ENCODE measurements around the gene DMRT3.
"Not testable (repeated sequence)": the region's sequence is repeated elsewhere in the genome, so short reads cannot be mapped to it uniquely, and the experiment has no call there.

The DMRT3 gene

DNA sequence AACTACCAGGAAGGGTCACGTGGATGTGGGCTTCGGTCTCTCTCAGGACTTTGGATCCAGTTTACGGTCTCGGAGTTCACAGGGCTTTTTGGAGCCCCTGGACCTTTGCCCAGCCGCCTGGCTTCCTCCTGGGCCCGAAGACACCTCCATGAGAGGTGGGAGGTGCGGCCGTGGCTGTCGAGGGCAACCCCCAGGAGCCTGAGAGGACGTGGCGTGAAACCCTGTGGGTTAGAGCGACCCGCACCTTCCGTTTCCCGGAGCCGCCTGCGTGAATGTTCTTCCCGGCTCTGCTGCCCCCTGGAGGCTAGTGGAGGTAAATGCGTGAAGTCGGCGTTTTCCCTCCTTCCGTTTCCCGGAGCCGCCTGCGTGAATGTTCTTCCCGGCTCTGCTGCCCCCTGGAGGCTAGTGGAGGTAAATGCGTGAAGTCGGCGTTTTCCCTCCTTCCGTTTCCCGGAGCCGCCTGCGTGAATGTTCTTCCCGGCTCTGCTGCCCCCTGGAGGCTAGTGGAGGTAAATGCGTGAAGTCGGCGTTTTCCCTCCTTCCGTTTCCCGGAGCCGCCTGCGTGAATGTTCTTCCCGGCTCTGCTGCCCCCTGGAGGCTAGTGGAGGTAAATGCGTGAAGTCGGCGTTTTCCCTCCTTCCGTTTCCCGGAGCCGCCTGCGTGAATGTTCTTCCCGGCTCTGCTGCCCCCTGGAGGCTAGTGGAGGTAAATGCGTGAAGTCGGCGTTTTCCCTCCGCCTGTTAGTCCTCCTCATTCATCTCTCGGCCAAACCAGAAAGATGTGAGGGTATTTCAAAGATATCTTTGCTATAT is 22.1 kb downstream of the DMRT3 start:
- not testable (repeated sequence) for DNase-seq (ENCODE audit: low spot score)

DNA sequence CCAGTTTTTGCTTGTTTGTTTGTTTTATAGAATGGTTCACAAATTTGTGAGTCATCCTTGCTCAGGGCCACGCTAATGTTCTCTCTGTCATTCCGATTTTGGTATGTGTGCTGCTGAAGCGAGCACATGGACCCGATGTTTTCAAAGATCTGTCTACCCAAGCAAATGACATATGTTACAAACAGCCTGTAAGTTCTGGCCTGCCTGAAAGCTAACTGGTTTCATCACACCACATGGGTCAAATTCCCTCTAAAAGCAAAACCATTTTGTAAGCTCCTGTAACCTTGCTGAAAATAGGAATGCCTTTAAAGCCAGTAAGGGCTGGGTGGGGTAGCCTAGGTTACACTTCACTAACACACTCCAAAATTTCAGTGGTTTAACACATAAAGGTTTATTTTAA is 25.4 kb downstream of the DMRT3 start:
- DNase-seq (ENCODE audit: low spot score): no peak

DNA sequence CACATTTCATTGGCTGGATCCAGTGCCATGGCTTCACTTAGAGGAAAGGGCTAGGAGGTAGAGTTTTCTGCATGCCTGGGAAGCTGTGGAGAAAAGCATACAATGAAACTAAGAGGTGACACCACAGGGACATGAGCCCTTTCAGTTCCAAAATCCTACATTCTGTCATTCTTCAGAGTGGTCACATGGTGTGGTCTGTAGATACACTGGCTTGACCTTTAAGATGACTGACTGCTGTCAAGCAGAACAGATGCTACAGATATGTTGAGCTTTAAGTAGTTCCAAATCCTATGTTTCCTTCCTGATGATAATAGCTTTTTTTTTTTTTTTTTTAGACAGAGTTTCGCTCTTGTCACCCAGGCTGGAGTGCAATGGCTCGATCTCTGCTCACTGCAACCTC is 26.2 kb downstream of the DMRT3 start:
- DNase-seq (ENCODE audit: low spot score): no peak

DNA sequence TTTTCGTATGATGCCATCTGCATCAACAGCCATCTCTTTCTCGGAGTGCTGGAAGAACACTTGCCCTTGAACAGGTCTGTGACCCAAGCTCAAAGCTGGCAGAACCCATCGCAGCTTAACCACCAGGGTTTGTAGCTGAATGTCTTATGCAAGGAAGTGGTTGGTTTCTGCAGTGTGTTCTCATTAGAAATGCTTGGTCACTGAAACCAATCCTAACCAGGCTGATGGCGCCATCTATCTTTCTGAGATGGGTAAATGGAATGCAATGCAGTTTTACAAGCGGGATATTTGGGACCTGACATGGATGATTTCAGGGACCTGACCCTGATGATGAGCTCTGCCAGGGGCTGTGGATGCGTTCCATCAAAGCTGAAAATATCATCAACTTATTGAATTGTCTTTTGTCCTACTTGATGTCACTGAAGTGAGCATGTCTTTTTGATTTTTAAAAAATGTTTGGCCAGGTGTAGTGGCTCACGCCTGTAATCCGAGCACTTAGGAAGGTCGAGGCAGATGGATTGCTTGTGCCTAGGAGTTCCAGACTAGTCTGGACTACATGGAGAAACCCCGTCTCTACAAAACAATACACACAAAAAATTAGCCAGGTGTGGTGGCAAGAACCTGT is 28.7 kb downstream of the DMRT3 start:
- DNase-seq (ENCODE audit: low spot score): peak; percentile 20

DNA sequence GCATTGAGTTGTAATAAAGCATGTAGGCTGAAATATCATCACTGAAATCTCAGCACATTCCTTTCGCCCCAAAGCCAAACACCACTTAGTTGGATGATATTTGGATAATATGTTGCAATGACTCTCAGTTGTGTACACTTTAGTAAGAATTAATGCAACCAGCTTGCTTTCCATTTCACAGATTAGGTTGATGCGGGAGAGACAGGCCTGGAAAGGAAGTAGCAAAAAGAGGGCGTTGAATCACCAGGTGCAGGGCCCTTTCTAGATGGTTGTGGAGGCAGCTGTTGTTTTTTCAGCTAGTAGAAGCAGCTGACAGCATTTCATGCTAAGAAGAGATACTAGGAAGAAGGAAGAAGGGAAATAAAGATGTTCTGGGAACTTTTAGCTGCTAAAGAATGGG is 30.9 kb downstream of the DMRT3 start:
- no peak for DNase-seq (ENCODE audit: low spot score)

DNA sequence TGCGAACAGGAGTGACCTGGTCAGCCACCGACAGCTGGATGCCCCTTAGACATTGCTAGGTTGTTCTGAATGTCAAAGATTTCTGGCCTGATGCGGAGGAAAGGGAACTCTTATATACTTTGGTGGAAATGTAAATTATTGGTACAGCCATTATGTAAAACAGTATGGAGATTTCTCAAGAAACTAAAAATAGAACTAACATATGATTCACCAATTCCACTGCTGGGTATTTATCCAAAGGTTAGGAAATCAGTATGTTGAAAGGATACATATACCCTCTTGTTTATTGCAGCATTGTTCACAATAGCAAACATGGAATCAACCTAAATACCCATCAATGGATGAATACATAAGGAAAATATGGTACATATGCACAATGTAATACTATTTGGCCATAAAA is 31.8 kb downstream of the DMRT3 start:
- DNase-seq (ENCODE audit: low spot score): no peak

DNA sequence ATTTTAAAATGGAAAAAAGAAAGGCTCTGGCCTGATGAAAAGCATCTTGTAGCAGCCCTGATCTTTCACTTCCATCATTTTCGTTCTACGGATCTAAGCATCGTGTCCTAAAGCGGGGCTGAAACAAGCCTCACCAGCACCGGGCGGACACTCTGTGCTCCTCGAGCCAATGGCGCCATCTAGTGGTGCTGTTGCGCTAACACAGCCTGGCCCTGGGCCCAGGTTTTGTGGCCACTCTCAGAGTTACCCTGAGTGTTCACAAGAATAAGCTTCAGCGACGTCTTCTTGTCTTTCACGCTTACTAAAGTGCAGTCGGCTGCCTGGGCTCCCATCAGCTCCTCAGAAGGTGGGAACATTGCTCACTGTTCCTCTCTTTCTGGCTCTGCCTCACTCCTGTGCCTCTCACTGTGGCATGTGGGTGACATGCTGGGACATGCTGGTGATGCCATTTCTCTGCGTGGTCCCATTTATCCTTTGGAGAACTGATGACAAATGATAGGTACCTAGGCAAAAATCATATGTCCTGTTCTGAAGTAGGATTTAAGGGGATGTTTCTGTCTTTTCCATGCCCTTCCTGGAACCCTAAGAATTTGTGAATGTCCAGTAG is 32.7 kb downstream of the DMRT3 start:
- peak; percentile 86 for DNase-seq (ENCODE audit: low spot score)

DNA sequence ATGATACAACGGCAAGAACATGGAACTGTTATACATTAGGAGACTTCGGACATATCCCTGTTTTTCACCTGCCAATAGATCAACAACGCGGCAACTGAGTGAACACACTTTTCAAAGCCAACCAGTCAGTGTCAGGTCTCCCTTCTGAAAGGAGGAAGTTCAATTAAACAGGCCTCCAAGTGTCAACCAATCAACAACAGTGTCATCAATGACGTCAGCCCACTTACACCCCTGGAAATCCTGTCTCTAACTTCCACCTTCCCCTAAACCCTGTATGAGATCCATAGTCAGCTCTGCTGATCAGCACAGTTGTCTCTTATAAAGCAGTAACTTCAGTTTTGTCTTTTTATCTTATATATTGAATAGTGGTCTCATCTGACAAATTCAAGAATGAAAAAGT is 36.6 kb downstream of the DMRT3 start:
- DNase-seq (ENCODE audit: low spot score): no peak

DNA sequence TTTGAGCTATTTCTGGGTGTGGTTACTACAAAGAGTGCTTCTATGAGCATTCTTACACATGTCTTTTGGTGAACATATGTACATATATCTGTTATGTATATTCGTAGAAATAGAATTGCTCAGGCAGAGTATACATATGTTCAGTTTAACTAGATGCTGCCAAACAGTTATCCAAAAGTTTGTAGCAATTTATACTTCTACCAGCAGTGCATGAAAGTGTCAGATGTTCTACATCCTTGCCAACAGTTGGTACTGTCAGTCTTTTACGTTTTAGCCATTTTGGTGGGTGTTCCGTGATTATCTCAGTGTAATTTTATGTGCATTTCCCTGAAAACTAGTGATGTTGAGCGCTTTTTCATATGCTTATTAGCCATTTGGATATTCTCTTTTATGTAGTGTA is 37.8 kb downstream of the DMRT3 start:
- no peak for DNase-seq (ENCODE audit: low spot score)

DNA sequence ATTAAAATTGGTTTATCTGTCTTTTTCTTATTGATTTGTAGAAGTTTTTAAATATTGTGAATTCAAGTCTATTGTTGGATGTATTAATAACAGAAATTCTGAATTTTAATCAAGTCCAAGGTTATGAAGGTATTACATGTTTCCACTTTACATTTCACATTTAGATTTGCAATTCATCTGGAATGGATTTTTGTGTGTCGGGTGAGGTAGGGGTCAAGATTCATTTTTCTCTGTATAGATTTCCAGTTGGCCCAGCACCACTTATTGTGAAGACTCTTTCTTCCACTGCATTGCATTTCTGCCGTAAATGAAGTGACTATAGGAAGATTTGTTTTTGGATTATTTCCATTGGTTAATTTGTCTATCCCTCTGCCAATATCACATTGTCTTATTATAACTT is 38.2 kb downstream of the DMRT3 start:
- no peak for DNase-seq (ENCODE audit: low spot score)

DNA sequence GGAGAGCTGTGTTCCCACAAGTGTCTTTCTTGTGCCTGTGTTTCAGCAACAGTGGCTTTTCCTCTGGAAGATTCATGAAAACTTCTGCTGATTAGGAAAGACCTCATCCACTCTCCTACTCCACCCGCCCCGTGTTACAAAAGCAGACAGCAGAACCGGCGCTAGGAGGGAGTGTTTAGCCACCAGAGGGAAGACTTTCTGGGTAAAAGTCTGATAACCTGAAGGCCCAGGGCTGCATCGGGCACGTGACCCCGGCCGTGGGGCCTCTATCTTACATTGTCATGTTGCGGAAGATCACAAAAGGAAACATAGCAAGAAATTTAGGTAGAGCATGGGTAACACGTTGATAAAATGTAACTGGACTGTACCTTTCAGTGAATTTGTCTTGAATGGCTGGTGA is 41.7 kb downstream of the DMRT3 start:
- DNase-seq (ENCODE audit: low spot score): peak; percentile 14

DNA sequence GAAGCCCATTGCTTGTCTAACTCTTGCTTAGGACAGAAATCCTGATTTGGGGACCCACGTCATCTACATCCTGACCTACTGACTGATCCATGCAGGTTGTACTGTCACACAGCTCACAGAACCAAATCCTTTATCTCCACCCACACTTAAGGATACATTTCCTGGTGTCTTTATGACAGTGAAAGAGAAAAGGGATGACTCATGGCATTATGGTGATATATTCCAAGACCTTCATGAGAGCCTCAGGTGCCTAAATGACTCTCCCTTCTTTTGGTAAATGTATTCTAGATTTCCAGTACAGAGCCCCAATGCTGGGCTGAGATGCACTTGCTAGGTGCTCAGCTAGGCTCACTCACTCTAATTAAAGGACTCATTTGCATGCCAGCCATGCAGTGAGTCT is 47.7 kb downstream of the DMRT3 start:
- DNase-seq (ENCODE audit: low spot score): no peak

DNA sequence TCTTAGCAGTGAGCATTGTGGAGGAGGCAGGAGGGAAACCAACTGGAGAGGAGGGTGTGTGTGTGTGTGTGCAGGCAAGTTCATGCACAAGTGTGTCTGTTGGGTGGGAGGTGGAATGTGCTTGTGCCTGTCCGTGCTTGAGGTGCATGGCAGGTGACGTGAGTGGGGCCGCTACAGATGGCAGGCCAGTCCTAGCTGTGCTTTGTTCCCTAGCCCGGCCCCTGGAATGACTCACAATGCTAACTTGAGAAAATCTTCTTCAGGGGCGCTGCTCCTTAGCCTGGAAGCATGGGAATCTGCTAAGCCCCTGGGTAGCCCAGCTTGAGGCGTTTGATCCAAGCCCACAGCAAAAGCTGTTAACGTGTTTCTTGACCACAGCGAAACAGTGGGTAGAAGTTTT is 48.7 kb downstream of the DMRT3 start:
- no peak for DNase-seq (ENCODE audit: low spot score)

DNA sequence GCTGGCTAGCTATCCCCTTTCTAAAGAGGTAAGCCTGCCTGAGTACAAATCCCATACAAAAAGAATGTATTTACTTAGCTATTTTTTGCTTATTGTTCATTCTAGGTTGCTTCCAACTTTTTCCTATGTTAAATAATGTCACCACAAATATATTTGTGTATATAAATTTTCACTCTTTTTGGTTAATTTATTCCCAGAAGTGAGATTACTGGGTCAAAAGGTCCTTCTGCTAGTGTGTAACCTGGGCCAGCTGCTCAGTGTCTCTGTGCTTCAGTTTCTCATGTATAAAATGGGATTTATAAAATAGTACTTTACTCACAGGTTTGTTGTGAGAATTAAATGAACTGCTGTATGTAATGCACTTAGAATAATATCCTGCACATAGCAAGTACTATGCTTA is 49.8 kb downstream of the DMRT3 start:
- DNase-seq (ENCODE audit: low spot score): no peak

DNA sequence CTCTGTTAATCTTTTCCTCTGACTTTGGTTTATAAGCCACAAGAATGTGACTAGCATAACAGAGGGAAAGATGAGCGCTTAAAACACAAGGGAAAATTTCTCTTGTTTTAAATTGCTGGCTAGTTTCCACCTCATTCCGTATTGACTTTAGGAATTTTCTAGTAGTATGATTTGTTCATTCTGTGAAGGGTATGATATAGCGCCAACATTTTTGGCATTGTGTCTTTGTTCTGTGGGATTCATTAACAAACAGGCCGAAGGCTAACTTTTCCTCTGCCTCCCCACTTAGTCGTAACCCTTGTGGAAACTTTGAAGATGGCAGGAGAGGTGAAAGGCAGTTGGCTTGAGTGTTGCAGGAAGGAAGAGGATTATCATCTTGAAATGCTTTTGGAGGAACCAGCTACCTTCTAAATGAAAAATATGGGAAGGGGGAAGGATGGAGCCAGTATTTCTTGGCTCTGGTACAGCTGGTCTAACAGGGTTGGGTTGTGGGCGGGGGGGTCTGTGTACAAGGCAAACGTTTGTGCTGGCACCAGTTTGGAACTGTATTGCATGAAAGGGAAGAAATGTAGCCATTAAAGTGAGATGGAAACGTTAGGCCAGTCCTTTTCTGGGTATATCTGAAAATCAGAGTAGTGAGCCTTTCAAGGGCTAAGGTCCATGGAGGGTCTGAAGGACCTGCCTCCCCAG is 52.2 kb downstream of the DMRT3 start:
- no peak for DNase-seq (ENCODE audit: low spot score)

DNA sequence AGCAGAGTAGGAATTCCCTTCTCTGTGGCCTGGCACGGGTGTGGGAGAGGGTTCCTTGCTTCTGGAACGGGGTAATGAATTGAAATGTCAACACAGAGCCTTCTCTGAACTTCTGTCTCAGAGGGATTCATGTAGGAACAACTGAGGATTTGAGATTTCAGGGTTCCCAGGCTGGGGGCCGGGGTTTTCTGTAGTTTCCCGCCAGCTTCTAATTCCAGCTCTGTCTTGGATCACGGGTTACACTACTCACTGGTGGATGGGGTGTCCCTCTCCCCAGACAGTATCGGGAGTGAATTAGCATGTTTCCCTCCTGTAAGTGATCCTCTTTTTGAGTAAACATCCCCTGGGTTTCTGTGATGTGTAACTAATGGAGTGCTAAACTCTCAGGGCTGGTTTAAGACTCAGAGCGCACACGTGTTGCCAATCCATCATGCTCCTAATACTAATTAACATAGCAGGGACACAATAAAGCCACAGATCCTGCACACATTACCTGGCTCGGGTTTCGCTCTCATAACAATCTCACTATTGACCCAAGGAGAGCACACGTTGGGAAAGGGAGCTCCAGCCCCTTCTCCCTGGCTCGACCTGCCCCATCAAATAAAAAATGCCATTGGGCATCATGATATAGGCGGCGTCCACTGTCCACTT is 55.6 kb downstream of the DMRT3 start:
- DNase-seq (ENCODE audit: low spot score): no peak

DNA sequence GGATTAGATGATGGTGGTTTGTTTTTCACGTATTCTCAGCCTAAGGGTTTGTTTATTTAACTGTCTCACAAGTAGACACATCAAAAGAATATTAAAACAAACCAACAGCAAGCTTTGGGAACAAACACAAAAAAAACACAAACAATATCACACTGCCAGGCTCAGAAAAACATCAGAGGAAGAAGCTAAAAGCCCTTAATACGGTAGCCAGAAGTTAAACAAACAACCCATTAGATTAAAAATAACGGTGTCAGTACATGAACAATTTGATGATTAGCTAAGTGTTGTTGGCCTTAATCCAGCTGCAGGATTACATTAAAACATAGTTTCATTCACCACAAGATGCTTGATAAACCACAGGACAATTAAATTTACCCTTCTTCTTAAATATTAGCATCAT is 57.8 kb downstream of the DMRT3 start:
- no peak for DNase-seq (ENCODE audit: low spot score)

DNA sequence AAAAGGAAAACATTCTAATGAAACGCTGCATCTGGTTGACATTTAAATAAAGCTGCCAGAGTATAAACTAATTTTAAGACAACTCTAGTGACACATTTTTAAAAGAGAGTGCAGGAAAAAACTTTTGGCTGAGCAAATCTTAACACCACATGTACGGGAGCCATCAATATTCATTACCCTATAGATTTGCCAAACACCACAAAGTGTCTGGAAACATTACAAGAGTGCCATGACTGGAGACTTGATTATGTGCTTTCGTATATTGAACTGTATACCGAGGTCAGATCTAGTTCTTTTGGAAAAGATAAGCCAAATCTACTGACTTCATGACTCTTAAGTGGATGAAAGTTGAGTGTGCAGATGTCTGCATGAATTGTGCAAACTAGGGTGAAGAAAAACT is 63.1 kb downstream of the DMRT3 start:
- DNase-seq (ENCODE audit: low spot score): no peak

Data from LoVo (cell line).